NK-92 (cell line): ENCODE data around the gene SMYD1.
"Not testable (repeated sequence)": the region's sequence is repeated elsewhere in the genome, so short reads cannot be mapped to it uniquely, and the experiment has no call there.

Experiments
- DNase-seq: peaks from one replicate; lab custom pipeline; 2025; ENCODE audit not compliant: unreplicated experiment; lab: John Stamatoyannopoulos, UW

SMYD1 gene

DNA sequence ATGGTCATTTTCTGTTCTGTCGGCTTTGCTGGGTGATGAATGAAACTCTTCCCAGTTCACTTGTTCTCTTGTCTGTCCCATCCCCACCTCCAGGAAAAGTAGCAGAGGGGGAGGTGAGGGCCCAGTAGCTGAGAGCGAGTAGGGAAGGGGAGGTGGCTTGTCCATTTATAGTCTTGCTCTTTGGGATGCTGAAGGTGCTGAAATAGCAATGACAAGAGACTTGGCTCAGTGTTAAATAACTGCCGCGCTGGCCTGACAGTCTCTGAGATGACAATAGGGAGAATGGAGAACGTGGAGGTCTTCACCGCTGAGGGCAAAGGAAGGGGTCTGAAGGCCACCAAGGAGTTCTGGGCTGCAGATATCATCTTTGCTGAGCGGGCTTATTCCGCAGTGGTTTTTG is at the start of gene SMYD1:
Gene SMYD1, plus strand, starts transcription at position 228 of the 400 bp plus-strand sequence. Its CDS starts 40 bp downstream, at position 268.
- no peak for DNase-seq

DNA sequence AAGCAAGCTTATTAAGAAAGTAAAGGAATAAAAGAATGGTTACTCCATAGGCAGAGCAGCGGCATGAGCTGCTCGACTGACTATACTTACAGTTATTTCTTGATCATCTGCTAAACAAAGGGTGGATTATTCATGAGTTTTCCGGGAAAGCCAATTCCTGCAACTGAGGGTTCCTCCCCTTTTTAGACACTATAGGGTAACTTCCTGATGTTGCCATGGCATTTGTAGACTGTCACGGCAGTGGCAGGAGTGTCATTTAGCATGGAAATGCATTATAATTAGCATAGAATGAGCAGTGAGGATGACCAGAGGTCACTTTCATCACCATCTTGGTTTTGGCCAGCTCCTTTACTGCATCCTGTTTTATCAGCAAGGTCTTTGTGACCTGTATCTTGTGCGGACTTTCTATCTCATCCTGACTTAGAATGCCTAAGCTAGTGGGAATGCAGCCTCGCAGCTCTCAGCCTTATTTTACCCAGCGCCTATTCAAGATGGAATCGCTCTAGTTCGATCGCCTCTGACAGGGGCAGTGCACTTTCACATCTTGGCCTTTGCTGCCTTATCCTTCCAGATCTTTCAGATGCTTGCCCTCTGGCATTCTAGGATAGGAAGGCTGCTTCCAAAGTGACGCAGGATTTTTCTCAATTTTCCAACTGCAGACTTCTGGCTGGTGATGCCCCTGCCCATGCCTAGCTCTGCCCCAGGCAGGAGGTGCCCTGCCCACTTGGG is 49.4 kb upstream of the SMYD1 start:
- not testable (repeated sequence) for DNase-seq

DNA sequence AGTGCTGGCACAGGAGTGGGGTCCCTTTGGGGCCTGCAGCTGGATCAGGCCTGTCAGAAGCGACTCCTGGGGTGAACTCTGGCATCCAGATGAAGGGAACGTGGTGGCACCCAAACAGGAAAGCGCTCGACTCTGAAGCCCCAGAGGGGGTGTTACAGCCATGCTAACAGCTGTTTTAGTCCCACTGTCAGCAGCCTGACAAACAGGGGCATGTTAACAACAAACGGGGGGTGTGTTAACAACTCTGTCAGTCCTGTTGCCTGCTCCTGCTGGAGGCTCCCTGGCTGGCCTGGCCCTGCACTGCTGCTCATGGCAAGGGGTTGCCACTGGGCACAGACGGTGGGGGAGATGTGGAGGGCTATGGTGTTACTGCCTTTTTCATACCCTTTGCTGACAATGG is 48.7 kb upstream of the SMYD1 start:
- DNase-seq = no peak

DNA sequence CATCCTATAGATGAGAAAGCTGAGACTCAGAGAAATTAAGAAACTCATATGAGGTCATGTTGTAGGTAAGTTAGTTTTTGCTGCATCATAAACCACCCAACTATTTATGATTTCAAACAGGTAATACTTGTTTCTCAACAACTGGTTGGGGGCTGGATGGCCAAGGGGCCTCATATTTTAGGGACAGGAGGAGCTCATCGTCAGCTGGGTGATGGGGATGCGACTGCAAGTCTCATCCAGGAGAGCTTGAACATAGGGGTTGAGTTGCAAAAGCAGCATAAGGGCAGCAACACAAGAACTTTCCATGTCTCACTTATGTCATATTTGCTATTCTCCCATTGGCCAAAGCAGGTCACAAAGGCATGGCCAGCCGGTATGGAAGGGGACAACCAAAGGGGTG is 47.6 kb upstream of the SMYD1 start:
- DNase-seq = no peak

DNA sequence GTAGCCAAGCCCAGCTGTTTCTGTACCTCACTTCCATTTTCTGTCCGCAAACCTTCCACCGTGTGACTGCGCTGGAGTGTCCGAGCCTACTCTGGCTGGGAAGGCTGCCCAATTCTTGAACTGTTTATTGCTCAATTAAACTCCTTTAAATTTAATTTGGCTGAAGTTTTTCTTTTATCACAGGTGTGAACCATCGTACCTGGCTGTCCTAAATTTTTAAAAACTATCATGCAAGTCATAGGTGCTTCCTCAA is 45.0 kb upstream of the SMYD1 start:
- no peak for DNase-seq

DNA sequence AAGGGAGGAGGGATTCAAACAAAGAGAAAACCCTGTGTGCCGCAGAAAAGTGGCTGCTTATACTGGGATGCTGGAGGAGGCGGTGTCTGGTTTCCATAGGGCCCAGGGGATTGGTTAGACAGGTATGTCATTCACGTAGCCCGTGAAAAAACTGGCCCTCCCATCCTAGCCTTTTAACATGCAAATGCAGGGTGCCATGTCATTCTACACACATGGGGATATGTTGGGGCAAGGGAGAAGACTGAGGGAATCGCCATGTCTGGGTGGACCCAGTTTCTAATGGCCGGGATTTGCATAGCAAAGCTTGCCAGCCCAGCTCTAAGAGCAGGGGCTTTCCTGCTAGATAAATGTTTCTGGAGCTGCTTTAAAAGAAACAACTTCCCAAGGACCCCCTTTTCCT is 43.1 kb upstream of the SMYD1 start:
- DNase-seq = no peak

DNA sequence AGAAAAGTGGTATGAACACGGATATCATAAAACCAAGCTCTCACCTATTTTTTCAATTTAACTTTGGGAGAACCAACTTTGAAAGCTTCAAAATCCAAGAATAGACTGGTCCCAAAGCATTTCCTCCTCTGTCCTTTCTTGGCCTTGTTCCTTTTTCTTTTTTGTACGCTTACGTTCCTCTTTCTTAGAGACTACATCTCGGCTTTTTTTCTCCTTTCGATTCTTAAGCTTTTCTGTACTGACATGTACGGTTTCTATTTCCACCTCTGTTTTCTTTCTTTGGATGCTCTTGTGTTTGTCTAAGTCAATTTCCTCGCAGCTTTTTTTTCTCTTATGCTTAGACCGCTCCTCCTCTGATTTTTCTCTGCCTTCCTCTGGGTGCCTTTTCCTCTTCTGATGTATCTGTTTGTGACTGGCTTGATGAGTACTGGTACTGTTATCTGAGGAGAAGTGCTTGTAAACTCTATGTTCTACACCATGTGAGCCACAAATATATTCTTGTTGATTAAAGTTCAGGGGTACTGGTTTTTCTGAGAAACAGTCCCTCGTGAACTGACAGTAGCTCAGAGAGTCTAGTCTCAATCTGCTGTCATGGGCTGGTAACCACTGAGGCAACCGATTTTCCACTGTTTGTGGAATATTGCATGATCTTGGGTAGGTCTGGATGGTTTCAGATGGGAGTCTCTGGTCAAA is 39.8 kb upstream of the SMYD1 start:
- no peak for DNase-seq

DNA sequence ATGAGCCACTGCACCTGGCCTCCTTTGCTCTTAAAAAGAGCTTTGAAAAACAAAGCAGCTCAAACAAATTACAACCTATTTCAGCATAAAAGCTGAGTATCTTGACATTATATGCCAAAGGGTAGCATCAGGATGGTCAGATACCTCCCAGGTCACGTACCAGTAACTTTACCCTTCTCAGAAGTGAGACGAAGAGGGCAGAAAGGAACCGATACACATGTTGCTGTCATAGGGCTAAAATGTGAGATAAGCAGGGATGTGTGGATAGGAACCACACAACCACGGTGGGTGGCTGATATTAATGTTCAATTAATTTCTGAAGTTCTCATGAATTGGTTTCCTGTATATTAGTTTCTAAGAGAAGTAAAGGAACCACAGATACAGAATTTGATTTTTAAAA is 38.7 kb upstream of the SMYD1 start:
- DNase-seq = no peak

DNA sequence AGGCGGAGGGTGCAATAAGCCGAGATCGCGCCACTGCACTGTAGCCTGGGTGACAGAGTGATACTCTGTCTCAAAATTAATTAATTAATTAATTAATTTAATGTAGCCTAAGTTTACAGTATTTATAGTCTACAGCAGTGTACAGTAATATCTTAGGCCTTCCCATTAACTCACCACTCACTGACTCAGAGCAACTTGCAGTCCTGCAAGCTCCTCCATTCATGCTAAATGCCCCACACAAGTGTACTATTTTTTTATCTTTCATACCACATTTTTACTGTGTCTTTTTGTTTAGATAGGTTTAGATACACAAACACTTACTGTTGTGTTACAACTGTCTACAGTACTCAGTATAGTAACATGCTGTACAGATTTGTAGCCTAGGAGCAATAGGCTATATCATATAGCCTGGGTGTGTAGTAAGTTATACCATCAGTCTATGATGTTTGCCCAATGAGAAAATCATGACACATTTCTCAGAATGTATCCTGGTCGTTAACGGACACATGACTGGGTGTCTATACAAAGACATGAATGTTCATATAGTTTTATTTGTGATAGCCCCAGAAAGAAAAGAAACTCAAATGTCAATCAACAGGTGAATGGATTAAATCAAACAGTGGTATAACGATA is 35.4 kb upstream of the SMYD1 start:
- no peak for DNase-seq

DNA sequence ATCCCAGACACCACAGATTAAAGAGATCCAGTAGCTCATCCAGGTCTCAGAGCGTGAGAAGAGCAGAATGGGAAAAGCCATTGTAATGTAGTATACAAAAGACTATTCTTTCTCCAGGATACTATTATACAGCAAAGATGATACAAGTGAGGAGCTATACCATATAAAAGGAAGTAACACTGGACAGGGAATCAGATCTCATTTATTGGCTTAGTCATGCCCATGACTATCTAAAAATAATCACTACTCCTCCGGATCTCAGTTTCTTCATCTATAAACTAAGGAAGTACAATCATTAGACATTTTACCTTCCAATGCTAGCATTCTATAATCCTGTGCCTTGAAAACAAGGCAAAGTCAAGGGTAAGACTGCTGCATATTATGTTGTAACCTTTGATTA is 31.4 kb upstream of the SMYD1 start:
- no peak for DNase-seq

DNA sequence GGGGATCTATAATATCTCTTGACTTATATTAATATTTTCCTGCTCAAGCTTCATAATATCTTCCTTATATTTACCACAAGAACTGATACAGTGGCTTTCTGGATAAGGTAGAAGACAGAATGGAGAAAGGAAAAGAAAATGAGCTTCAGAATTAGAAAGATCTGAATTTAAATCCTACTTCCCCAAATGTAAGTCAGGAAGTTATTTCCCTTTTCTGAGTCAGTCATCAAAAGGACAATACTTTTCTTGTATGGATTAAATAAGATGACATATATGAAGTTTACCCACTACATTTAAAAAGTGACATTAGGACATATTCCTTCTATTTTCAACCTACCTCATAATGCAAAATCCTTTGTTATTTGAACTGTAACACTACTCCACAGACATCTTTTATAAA is 31.0 kb upstream of the SMYD1 start:
- no peak for DNase-seq

DNA sequence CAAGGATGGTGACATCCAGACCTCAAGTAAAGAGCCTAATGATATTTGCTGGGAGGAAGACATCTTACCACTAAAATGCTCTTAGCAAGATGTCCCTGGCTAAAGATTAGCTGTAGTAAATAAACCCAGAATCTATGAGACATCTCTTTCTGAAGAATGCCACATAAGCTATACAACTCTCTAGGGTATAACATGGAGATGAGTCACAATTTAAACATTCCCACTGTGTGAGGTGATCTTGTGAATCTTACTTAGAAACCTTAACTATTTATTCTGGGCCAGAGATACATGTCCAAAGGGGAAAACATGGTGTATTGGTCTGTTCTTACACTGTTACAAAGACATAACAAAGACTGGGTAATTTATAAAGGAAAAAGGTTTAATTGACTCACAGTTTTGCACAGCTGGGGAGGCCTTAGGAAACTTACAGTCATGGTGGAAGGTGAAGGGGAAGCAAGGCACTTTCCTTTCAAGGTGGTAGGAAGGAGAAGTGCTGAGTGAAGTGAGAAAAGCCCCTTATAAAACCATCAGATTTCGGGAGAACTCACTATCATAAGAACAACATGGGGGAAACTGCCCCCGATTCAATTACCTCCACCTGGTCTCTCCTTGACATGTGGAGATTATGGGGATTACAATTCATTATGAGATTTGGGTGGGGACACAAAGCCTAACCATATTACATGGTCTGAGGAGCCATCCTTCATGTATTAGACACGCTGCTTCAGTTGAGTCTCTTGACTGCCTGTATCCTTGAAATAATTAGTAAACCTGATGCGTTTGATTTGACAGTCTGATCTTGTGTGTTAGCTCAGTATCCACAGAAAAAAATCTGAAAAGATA is 29.1 kb upstream of the SMYD1 start:
- no peak for DNase-seq

DNA sequence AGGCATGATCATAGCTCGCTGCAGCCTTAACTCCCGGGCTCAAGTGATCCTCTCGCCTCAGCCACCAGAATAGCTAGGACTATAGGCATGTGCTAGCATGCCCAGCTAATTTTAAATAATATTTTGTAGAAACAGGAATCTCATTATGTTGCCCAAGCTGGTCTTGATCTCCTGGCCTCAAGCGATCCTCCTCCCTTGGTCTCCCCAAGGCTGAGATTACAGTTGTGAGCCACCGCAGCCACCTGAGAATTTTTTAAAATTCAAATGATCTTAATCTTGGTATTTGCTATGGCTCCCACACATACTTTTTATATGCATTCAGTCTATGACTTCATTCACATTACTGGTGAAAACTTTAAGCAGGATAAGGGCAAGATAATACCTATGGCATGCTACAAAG is 25.1 kb upstream of the SMYD1 start:
- DNase-seq = no peak

DNA sequence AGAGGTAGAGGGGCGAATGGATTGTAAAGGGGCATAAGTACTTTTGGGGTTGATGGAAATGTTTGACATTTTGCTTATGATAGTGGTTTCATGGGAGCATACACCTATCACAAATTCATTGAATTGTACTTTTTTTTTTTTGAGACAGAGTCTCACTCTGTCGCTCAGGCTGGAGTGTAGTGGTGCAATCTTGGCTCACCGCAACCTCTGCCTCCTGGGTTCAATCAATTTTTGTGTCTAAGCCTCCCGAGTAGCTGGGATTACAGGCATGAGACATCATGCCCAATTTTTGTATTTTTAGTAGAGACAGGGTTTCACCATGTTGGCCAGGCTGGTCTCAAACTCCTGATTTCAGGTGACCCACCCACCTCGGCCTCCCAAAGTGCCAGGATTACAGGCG is 22.1 kb upstream of the SMYD1 start:
- DNase-seq = not testable (repeated sequence)

DNA sequence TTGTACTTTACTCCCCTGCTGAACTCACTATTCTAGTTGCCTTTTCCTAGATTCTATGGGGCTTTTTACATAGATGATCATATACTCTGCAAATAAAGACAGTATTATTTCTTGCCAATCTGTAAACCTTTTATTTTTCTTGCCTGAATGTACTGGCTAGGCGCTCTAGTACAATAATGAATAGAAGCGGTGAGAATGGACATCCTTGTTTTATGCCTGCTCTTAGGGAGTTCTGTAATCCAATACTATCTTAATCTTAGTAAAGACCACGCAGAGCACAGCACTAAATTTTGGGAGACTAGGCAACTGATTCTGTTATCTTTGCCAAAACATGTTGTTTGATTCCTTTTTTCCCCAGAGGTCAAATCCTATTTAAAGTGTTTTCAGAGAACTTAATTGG is 19.1 kb upstream of the SMYD1 start:
- no peak for DNase-seq

DNA sequence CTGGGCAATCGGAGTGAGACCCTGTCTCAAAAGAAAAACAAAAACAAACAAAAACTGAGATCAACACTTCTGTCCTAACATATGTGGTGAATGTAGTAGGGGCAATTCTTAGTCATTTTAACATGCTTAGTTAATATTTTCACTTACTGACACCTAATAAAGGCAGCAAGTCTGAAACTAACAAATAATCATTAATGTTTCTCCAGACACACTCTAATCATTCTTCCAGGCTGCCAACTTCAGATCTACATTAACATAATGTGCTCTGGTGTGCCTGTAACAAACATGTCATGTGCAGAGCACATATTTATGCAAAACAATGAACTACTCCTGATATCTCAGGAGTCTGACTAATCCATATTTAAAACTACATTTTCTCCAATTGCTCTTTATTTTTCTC is 18.0 kb upstream of the SMYD1 start:
- DNase-seq = no peak

DNA sequence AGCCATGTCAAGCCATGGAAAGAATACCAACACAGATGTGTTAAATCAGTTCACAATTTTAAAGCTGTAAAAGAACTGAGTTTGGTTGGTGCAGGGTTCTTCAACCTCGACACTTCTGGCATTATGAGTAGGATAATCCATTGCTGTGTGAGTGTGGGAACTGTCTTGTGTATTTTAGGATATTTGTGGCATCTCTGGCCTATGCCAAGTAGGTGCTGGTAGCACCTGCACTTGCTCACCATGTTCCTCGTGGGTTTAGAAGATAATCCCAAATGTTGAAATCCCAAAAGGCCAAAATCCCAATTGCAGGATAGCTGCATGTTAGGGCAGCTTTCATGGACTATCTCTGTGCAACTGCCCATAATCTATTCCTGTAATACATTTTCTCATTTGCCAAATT is 15.8 kb upstream of the SMYD1 start:
- DNase-seq = no peak

DNA sequence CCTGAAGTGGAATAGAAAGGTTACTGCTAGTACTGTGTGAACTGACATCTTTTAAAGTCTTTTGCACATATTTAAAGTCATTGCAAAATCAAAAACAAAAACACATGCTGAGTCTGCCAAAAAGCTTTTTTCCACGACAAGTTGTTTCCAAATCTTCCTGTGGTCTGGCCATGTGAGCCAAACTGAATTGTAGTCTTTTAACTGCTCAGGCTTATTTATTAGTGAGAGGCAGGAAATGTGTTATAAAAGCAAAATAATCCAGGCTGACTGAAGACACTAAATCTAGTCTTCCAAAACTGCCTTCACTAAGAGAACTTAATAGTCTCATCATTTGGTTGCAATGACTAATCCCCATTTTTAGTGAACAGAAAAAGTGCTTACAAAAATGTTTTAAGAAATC is 14.3 kb upstream of the SMYD1 start:
- DNase-seq = no peak

DNA sequence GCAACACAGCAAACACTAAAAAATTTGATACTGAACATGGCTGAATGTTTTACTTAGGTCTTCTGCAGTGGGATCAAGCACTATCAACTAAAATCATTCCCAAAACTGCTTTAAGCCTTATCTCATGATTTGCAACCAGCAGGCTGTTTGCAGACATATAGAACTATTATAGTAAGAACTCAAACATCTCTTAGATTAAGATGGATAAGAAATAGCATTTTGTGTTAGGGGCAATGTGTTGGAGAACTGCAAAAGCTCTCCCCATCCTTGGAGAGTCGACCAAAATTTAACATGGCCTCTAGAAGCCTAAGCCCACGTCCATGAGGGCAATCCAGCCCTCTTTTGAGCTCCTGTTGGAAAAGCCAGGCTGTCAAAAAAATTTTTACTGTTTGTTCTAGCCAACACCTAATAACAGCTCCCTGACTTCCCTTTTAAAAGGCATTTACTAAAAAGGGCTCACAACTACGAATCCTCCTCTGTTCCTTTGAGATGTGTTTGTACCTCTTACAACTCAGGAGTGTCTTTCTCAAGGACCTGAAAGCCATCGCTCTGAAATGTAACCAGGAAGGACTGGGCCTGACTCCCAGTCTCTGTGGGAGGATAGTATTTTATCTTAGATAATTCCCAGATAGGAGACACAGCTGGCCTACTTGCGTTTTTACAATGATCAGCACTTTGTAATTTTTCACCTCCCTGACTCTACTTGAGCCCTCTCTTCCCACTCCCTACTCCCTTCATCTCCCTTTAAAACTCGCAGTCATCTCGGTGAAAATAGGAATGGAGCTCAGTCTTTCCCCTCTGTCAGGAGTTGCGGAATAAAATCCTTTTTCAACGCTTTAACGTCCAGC is 13.5 kb upstream of the SMYD1 start:
- DNase-seq = no peak

DNA sequence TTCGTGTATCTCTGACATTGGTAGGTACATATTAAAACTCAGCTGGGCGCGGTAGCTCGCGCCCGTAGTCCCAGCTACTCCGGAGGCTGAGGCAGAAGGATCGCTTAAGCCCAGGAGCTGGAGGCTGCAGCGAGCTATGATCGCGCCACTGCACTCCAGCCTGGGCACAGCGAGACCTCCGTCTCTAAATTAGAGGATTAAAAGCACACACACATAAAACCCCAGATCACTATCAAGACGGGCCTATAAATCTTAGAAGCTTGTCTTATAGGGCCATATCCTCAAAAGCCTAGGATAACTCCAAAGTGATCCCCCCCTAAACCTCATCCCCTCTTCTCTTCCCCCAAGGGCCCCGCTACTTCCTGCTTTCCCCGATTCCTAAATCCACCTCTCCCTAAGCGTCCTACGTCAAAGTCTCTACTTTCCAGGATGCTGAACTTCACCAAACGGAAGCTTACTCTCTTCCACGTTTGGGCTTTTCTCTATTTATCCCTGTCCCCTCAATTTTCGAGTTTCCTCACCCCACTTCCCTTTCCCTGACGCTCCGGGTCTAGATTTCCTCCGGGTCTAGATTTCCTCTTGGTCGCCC is 12.7 kb upstream of the SMYD1 start:
- DNase-seq = no peak
